ENCODE data around the gene SLC16A3.

SLC16A3 gene

DNA sequence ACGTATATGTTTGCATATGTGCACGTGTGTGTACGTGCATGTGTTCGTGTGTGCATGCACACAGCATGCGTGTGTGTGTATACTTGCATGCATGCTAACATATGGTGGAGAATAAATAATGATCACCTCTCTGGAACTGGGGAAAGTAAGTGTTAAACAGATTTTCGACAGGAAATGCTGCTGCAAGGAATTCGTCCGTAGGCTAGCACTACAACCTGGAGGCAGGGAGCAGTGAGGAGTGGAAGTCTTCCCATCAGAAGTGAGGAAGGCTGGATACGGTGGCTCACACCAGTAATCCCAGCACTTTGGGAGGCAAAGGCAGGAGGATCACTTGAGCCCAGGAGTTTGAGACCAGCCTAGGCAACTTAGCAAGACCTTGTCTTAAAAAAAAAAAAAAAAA is 49.5 kb downstream of the SLC16A3 start (continued):
- TF ChIP-seq, protein P1, sequence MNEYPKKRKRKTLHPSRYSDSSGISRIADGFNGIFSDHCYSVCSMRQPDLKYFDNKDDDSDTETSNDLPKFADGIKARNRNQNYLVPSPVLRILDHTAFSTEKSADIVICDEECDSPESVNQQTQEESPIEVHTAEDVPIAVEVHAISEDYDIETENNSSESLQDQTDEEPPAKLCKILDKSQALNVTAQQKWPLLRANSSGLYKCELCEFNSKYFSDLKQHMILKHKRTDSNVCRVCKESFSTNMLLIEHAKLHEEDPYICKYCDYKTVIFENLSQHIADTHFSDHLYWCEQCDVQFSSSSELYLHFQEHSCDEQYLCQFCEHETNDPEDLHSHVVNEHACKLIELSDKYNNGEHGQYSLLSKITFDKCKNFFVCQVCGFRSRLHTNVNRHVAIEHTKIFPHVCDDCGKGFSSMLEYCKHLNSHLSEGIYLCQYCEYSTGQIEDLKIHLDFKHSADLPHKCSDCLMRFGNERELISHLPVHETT (tag by site-specific recombination; IDR thresholded peaks at IDR 0.05) = no peak
- TF ChIP-seq ZNF174 (tag by site-specific recombination; IDR thresholded peaks at IDR 0.05) (no peak), INSM2 (tag by site-specific recombination; IDR thresholded peaks at IDR 0.05) (no peak), ZNF529 (tag by site-specific recombination; IDR thresholded peaks at IDR 0.05; ENCODE audit: insufficient replicate concordance) (no peak), ZNF670 (tag by site-specific recombination; IDR thresholded peaks at IDR 0.05; ENCODE audit: low read depth) (no peak), ZNF658 (tag by site-specific recombination; IDR thresholded peaks at IDR 0.05) (no peak), ZNF184 (tag by site-specific recombination; IDR thresholded peaks at IDR 0.05) (no peak)
- TF ChIP-seq, protein P2, sequence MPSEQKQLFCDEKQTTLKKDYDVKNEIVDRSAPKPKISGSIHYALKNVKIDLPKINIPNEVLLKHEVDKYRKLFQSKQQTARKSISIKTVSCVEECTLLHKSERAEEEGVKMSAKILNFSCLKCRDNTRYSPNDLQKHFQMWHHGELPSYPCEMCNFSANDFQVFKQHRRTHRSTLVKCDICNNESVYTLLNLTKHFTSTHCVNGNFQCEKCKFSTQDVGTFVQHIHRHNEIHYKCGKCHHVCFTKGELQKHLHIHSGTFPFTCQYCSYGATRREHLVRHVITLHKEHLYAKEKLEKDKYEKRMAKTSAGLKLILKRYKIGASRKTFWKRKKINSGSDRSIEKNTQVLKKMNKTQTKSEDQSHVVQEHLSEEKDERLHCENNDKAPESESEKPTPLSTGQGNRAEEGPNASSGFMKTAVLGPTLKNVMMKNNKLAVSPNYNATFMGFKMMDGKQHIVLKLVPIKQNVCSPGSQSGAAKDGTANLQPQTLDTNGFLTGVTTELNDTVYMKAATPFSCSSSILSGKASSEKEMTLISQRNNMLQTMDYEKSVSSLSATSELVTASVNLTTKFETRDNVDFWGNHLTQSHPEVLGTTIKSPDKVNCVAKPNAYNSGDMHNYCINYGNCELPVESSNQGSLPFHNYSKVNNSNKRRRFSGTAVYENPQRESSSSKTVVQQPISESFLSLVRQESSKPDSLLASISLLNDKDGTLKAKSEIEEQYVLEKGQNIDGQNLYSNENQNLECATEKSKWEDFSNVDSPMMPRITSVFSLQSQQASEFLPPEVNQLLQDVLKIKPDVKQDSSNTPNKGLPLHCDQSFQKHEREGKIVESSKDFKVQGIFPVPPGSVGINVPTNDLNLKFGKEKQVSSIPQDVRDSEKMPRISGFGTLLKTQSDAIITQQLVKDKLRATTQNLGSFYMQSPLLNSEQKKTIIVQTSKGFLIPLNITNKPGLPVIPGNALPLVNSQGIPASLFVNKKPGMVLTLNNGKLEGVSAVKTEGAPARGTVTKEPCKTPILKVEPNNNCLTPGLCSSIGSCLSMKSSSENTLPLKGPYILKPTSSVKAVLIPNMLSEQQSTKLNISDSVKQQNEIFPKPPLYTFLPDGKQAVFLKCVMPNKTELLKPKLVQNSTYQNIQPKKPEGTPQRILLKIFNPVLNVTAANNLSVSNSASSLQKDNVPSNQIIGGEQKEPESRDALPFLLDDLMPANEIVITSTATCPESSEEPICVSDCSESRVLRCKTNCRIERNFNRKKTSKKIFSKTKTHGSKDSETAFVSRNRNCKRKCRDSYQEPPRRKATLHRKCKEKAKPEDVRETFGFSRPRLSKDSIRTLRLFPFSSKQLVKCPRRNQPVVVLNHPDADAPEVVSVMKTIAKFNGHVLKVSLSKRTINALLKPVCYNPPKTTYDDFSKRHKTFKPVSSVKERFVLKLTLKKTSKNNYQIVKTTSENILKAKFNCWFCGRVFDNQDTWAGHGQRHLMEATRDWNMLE (tag by site-specific recombination; conservative IDR thresholded peaks at IDR 0.05; ENCODE audit: low read depth) = no peak

DNA sequence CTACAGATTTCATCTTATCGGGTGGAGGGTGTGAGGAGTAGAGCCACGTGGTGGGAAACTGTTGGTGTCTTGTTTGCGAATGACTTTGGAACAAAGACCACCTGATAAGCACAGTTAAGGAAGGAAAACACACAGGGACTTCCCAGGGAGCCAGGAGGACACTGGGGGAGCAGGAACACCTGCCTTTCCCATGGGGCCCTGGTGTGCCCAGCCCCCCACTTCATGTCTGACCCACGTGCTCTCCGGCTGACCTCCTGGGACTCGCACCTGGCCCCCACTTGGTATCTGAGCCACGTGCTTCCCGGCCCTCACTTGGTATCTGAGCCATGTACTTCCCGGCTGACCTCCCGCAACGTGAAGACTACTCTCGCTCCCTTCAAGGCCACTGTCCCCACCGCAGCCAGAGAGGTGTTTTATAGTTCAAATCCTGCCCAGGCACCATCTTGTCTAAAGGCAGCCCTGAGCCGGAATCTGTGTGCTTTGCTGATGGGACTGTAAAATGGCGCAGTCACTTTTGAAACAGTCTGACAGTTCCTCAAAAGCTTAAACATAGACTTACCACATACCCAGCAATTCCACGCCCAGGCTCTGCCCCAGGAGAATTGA is 50.0 kb downstream of the SLC16A3 start:
- Histone ChIP-seq H3K36me3 (ENCODE audit: control insufficient read depth in 2 of 2, insufficient read depth in 1 of 2, low read length in 2 of 2) (peaks cover 0 to 4% of the 10 kb centered on the region in 2 experiments; a peak in 1 of 3 replicates), H3K27ac (ENCODE audit: extremely low read depth, low read depth, low read length) (no peak overlapping the region; the same call in 1 of the 2 replicates), H3K4me1 (ENCODE audit: control insufficient read depth, insufficient read depth, low read length) (peaks cover 10% of the 10 kb centered on the region), H3K4me3 (ENCODE audit: low read depth, low read length) (no peak overlapping the region), H3K9me3 (ENCODE audit: control insufficient read depth, insufficient read depth, low read depth, low read length) (no peaks in the 10 kb centered on the region)
- ChIA-PET CTCF (no interaction called here), POLR2A (interaction anchor here (0.8 kb wide), 1 partner anchor 14 kb away, joined by 5 read pairs; no protein-coding TSS in a partner anchor)
- no peak for TF ChIP-seq ZNF433 (tag by site-specific recombination; IDR thresholded peaks at IDR 0.05; ENCODE audit: low read depth)
- no peak for TF ChIP-seq REST (tag by site-specific recombination; IDR thresholded peaks at IDR 0.05)
- no peak for TF ChIP-seq ZNF214 (tag by site-specific recombination; IDR thresholded peaks at IDR 0.05; ENCODE audit: borderline replicate concordance)
- peak; percentile 39 for TF ChIP-seq ZIC2 (tag by site-specific recombination; IDR thresholded peaks at IDR 0.05)

All from HEK293 (cell line).